Type B pancreatic cell (in vitro differentiated cells): Measurements from ENCODE around the gene PAK1. TPM values are rescaled to one million over a fixed set of nuclear protein-coding genes. Genes with fewer than 3 reads are reported as not detected.
A peak's percentile ranks its signal among the peaks of the same experiment; 100 is the strongest.

Source experiments
- DNase-seq: peaks from one replicate; pipeline ENCODE4 v3.0.0; 2021; ENCODE audit warnings: mixed read lengths; ENCODE audit not compliant: unreplicated experiment; ENCODE audit errors: extremely low spot score
- H3K27ac Mint-ChIP-seq: 2 replicates; pipeline ENCODE4 v1.8.0; 2021; ENCODE audit warnings: mild to moderate bottlenecking, mixed read lengths
- H3K27me3 Mint-ChIP-seq: 2 replicates; pipeline ENCODE4 v1.8.0; 2021; ENCODE audit warnings: mixed read lengths
- H3K36me3 Mint-ChIP-seq: 2 replicates; pipeline ENCODE4 v1.8.0; 2021; ENCODE audit warnings: mixed read lengths
- H3K4me1 Mint-ChIP-seq: one replicate; pipeline ENCODE4 v1.8.0; 2021; ENCODE audit warnings: mixed read lengths; ENCODE audit not compliant: unreplicated experiment
- H3K4me3 Mint-ChIP-seq: 2 replicates; pipeline ENCODE4 v1.8.0; 2021; ENCODE audit warnings: mild to moderate bottlenecking, mixed read lengths
- H3K9me3 Mint-ChIP-seq: 2 replicates; pipeline ENCODE4 v1.8.0; 2021; ENCODE audit warnings: mixed read lengths
- CTCF ChIP-seq: fragments of 200-600 bp; sonication (generic); conservative IDR thresholded peaks from 2 replicates; pipeline ENCODE4 v1.5.0; 2021; ENCODE audit warnings: antibody characterized with exemption, mild to moderate bottlenecking
- total RNA-seq: library from RNA; stranded (reverse); gene quantifications from 2 replicates; pipeline ENCODE4 v1.2.1, GENCODE V29; 2021; ENCODE audit warnings: low replicate concordance

PAK1 gene
- total RNA-seq, 1 donor from 2014 or later = 70.3 TPM

- no peak for TF ChIP-seq CTCF
- H3K4me3 Mint-ChIP-seq = no peak overlapping the region
- peaks cover 14% of the 10 kb centered on the region for H3K4me1 Mint-ChIP-seq
- H3K36me3 Mint-ChIP-seq = no peaks in the 10 kb centered on the region
- no peak for DNase-seq
- H3K9me3 Mint-ChIP-seq = no peaks in the 10 kb centered on the region
- no peak overlapping the region for H3K27ac Mint-ChIP-seq
- no peaks in the 10 kb centered on the region for H3K27me3 Mint-ChIP-seq
Observed at GRCh38 chr11:77418971-77419597, 54.8 kb downstream of the PAK1 start.

GRCh38 chr11:77418155-77418970, 55.5 kb downstream of the PAK1 start:
- Mint-ChIP-seq H3K36me3 (no peaks in the 10 kb centered on the region), H3K27ac (no peak overlapping the region), H3K4me1 (peaks cover 14% of the 10 kb centered on the region)

GRCh38 chr11:77416357-77416756, 57.5 kb downstream of the PAK1 start:
- H3K27me3 Mint-ChIP-seq = no peaks in the 10 kb centered on the region
- peaks cover 27% of the 10 kb centered on the region for H3K4me1 Mint-ChIP-seq
- H3K27ac Mint-ChIP-seq = no peak overlapping the region
- H3K4me3 Mint-ChIP-seq = no peak overlapping the region
- H3K36me3 Mint-ChIP-seq = no peaks in the 10 kb centered on the region
- no peaks in the 10 kb centered on the region for H3K9me3 Mint-ChIP-seq
- no peak for DNase-seq
- TF ChIP-seq CTCF = no peak

More at GRCh38 chr11:77418155-77418970, 55.5 kb downstream of the PAK1 start:
- Mint-ChIP-seq H3K9me3 (no peaks in the 10 kb centered on the region), H3K27me3 (no peaks in the 10 kb centered on the region), H3K4me3 (no peak overlapping the region)
- no peak for DNase-seq
- TF ChIP-seq CTCF = no peak

- Mint-ChIP-seq H3K9me3 (no peaks in the 10 kb centered on the region), H3K27me3 (peaks cover 3% of the 10 kb centered on the region), H3K4me3 (no peak overlapping the region), H3K4me1 (peaks cover 36% of the 10 kb centered on the region), H3K27ac (no peak overlapping the region), H3K36me3 (no peaks in the 10 kb centered on the region)
- TF ChIP-seq CTCF = no peak
- no peak for DNase-seq
Observed at GRCh38 chr11:77413850-77414460, 59.9 kb downstream of the PAK1 start.

- H3K9me3 Mint-ChIP-seq = no peaks in the 10 kb centered on the region
- peaks cover 3% of the 10 kb centered on the region for H3K27me3 Mint-ChIP-seq
- no peak for TF ChIP-seq CTCF
- peak overlapping the region; percentile 51 for H3K4me3 Mint-ChIP-seq
- H3K27ac Mint-ChIP-seq = peak overlapping the region; percentile 51
- DNase-seq = no peak
- H3K36me3 Mint-ChIP-seq = no peaks in the 10 kb centered on the region
- peaks cover 31% of the 10 kb centered on the region for H3K4me1 Mint-ChIP-seq
Observed at GRCh38 chr11:77412814-77413213, 61.1 kb downstream of the PAK1 start.
